Astrocyte of the cerebellum (primary cell): ENCODE results near the gene DOCK10.

Source experiments
- DNase-seq: peaks from one replicate; pipeline ENCODE4 v3.0.0-alpha.2; 2011; ENCODE audit warnings: low read depth
- H3K4me3 ChIP-seq: 2 replicates; pipeline ENCODE4 v1.5.1; 2011; ENCODE audit warnings: mild to moderate bottlenecking, low read depth, low read length, moderate library complexity
- CTCF ChIP-seq: IDR thresholded peaks from 2 replicates; pipeline ENCODE4 v1.5.1; 2012; ENCODE audit warnings: low read length, low read depth, moderate library complexity, mild to moderate bottlenecking; ENCODE audit errors: missing control alignments
- in situ Hi-C: cut with HindIII; loops from 2 replicates; pipeline ENCODE4 v1.10.0; 2017; ENCODE audit warnings: low sequenced_read_pairs

The DOCK10 gene

DNA sequence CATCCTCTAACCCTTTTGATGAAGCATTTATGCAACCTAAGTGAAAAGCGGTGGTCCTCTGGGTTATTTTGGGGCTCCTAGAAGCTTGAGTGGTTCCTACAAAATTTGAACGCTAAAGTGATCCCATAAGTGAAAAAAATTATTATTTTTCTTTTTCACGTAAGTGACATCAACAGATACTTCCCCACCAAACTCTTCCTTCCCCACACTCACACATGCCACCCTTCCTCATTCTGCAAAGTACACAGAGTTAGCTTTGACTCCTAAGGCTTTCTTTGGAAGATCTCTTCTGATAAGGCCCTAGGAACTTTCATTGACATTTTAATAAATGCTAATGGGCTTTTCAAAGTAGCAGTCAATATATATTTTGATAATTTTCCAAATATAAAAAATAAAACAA lies 109.7 kb downstream of the DOCK10 start:
- TF ChIP-seq CTCF = no peak
- in situ Hi-C loops = no loop called here
- no peak for DNase-seq
- H3K4me3 ChIP-seq = no peak overlapping the region

DNA sequence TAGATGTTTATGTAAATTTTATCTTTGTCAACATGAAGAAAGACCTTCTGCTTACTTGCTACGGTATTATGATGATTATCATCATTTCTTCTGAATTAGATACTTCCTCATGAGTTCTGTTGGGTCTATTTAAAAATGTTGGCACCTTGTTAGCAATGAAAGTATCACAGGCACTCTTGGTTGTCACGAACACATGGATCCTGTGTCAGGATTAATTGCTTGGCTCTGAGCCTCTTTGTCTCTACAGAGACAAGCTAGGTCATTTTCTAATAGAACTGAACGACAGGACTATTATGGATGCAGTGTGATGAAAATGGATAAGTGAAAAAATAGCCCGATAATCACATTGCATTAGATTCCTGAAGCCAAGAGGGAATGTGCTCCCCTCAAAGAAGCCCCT lies 110.3 kb downstream of the DOCK10 start:
- in situ Hi-C loops = no loop called here
- no peak overlapping the region for H3K4me3 ChIP-seq
- no peak for TF ChIP-seq CTCF
- DNase-seq = no peak

DNA sequence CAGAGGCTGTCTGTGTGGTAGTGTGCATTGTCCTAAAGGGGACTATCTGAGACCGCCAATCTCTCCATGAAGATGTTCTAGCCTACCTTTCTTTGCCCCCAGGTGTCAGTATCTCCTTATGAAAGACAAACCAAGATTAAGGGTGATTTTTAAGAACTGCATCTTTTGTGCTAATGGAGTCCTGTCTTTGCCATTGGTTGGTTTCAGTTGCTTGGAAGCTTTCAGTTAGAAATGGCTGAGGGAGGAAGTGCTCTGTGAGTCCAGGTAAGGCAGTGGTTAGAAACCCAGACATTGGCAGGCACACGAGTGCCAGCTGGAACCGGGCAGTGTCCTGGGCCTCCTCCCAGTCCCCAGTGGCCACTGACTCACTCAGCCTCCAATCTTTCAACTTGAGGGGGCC lies 111.3 kb downstream of the DOCK10 start:
- H3K4me3 ChIP-seq = no peak overlapping the region
- TF ChIP-seq CTCF = no peak
- no peak for DNase-seq
- in situ Hi-C loops = no loop called here

DNA sequence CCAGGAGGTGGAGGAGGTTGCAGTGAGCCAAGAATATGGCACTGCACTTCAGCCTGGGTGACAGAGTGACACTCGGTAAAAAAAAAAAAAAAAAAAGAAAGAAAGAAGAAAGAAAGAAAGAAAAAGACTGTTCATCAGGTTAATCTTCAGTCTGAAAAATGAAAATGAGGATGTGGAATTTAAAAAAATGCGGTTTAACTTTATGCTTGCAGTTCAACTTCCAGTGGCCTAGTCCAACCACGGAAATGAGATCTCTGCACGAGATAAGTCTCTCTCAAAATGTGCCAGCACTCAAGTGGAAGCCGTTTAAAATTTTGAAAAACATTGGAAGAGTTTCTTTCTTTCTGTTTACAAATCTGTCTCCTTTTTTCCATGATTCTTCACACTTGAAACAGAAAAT lies 112.1 kb downstream of the DOCK10 start:
- TF ChIP-seq CTCF = no peak
- H3K4me3 ChIP-seq = no peak overlapping the region
- in situ Hi-C loops = no loop called here
- no peak for DNase-seq

DNA sequence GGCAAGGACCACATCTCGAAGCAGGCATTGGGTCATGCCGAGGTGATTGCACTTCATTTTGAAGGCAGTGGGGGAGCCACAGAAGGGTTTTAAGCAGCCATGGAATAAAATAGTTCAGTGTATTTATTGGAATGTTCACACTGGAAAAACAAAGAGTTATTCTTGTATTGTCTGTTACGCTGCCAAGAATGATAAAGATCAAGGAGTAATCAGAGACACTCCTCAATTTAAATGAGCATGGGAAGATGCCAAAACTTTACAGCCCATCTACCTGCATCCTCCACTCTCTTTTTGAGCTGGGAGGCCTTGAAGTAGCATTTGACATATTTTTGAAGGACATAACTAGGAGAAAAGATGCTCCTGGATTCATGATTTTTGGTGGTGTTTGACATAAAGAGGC lies 112.8 kb downstream of the DOCK10 start:
- no peak for TF ChIP-seq CTCF
- DNase-seq = no peak
- no peak overlapping the region for H3K4me3 ChIP-seq
- in situ Hi-C loops = no loop called here

GRCh38 chr2:224927646-224928173 lies 114.6 kb downstream of the DOCK10 start:
- DNase-seq = no peak
- in situ Hi-C loops = no loop called here

More at GRCh38 chr2:224927646-224928173, 114.6 kb downstream of the DOCK10 start:
- H3K4me3 ChIP-seq = no peak overlapping the region
- no peak for TF ChIP-seq CTCF
